ENCODE results near the gene LCE1E.

Gene LCE1E

GRCh38 chr1:152777510-152778137, 8.4 kb upstream of the LCE1E start:
- no peak for DNase-seq (ENCODE audit: low read depth)

GRCh38 chr1:152783095-152783494, 3.0 kb upstream of the LCE1E start:
- no peak for DNase-seq (ENCODE audit: low read depth)

GRCh38 chr1:152795686-152796085, 9.6 kb downstream of the LCE1E start:
- DNase-seq (ENCODE audit: low read depth), result no peak

GRCh38 chr1:152796421-152796820, 10.4 kb downstream of the LCE1E start, which contains the start of gene LCE1D:
Gene LCE1D, plus strand, starts transcription at chr1:152796721. Its CDS starts 1,074 bp downstream, at chr1:152797795.
- DNase-seq (ENCODE audit: low read depth), result no peak

- DNase-seq (ENCODE audit: low read depth), result no peak
Observed at GRCh38 chr1:152801333-152801732, 15.3 kb downstream of the LCE1E start.

- no peak for DNase-seq (ENCODE audit: low read depth)
Observed at GRCh38 chr1:152806576-152806975, 20.5 kb downstream of the LCE1E start, which contains the start of gene LCE1C. Gene LCE1C, minus strand, starts transcription at chr1:152806651. Its CDS starts 1,173 bp downstream, at chr1:152805478.

- DNase-seq (ENCODE audit: low read depth), result no peak
Observed at GRCh38 chr1:152811050-152811449, 25.0 kb downstream of the LCE1E start.

GRCh38 chr1:152811671-152812070, 25.6 kb downstream of the LCE1E start, which contains the start of gene LCE1B:
Gene LCE1B, plus strand, starts transcription at chr1:152811971. Its CDS starts 476 bp downstream, at chr1:152812447.
- no peak for DNase-seq (ENCODE audit: low read depth)

- no peak for DNase-seq (ENCODE audit: low read depth)
Observed at GRCh38 chr1:152817309-152817708, 31.3 kb downstream of the LCE1E start.

- DNase-seq (ENCODE audit: low read depth), result no peak
Observed at GRCh38 chr1:152823294-152823693, 37.2 kb downstream of the LCE1E start.

GRCh38 chr1:152824964-152825363, 38.9 kb downstream of the LCE1E start:
- no peak for DNase-seq (ENCODE audit: low read depth)

- no peak for DNase-seq (ENCODE audit: low read depth)
Observed at GRCh38 chr1:152827173-152827572, 41.1 kb downstream of the LCE1E start, which contains the start of gene LCE1A. Gene LCE1A, plus strand, starts transcription at chr1:152827473. Its CDS starts 0 bp downstream, at chr1:152827473.

- no peak for DNase-seq (ENCODE audit: low read depth)
Observed at GRCh38 chr1:152836870-152837269, 50.8 kb downstream of the LCE1E start.
